ENCODE data around the gene SEMA4C.

GRCh38 chr2:96872591-96873349 is 2.9 kb upstream of the SEMA4C start:
- no peak for TF ChIP-seq POLR2A (IDR thresholded peaks at IDR 0.05)
- no peak for TF ChIP-seq CTCF (IDR thresholded peaks at IDR 0.05)

Measured in heart left ventricle (tissue), 13 donors.